ENCODE data around the gene AGBL5.
A peak's percentile ranks its signal among the peaks of the same experiment; 100 is the strongest.
"Not testable (repeated sequence)": the region's sequence is repeated elsewhere in the genome, so short reads cannot be mapped to it uniquely, and the experiment has no call there.

AGBL5 gene

DNA sequence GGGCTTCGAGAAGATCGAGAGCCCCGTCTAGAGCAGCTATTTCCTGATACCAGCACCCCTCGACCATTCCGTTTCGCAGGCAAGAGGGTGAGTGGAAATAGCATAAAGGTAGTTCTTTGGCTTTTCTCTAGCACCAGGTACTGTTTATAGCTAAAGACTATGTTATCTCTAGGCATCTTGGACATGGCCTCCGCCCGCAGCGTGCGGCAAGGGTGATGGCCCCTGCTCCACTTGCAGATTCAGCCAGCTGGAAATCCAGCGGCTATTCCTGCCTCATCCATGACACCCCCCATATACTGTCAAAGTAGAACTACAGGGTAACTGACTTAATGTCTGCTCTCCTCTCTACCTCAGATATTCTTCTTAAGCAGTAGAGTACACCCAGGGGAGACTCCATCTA lies 3.3 kb downstream of the AGBL5 start:
- no peak for DNase-seq

DNA sequence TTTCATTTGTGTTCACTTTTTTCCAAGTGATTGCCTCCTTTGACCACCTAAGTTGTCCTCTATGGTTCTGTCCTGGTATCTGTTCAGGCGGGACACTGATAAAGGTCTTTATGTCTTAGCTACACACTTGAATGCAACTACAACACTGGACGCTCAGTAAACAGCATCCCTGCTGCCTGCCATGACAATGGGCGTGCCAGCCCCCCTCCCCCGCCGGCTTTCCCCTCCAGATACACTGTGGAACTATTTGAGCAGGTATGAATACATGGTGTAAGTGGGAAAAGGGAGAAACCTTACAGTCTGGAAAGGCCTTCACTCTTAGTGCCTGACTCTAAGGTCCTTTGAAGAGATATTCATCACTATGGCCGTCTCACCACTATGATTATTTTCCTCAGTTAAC lies 5.7 kb downstream of the AGBL5 start:
- DNase-seq = no peak

DNA sequence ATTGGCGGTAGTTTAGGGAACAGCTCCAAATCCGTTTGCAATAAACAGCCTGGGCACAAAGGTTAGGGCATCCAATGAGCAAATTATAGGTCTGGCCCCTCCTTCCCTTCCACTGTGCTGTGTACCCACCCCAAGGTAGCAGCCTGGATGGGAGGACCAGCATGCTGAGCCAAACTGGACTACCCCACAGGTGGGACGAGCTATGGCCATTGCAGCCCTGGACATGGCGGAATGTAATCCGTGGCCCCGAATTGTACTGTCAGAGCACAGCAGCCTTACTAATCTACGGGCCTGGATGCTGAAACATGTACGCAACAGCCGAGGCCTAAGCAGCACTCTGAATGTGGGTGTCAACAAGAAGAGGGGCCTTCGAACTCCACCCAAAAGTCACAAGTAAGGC lies 6.7 kb downstream of the AGBL5 start:
- no peak for DNase-seq

DNA sequence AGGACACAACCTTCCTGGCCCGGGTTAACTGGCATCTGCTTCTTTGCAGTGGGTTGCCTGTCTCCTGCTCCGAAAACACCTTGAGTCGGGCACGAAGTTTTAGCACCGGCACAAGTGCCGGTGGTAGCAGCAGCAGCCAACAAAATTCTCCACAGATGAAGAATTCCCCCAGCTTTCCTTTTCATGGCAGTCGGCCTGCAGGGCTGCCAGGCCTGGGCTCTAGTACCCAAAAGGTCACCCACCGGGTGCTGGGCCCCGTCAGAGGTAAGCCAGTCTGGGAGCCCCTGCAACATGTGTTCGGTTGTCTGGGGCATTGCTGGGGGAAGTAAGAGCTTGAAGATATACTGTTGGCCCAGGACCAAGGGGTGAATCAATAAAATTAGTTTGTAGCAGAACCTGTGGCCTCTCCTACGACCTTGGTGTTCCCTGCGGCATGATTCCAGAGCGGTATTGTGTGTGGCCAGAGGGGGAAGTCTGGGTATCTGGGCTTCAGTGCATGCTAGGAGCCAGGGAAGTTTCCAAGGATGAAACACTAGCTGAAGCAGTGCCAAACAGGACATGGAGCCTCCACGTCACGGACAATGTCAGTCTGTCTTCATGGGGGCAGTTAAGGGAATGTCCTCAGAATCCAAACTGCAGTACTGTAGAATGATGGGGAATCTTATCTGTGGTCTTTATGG lies 7.8 kb downstream of the AGBL5 start:
- DNase-seq = no peak

DNA sequence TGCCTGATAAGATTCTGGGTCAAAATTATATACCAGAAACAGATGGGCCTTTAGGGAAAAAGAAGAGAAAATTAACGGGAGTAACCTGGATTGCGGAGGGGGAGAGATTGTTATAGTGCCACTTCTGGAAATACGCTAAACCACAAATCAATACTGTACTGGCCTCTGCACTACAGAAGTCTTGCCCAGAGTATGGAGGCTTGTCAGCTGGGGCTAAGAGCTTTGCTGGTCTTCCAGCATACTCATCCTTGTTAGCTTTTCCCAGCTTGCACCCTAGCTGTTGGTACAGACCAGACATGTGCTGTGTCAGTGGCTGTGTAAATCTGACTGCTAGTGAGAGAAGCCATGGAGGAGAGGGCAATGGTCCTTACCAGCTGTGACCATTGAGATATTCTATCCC lies 8.9 kb downstream of the AGBL5 start:
- no peak for DNase-seq

DNA sequence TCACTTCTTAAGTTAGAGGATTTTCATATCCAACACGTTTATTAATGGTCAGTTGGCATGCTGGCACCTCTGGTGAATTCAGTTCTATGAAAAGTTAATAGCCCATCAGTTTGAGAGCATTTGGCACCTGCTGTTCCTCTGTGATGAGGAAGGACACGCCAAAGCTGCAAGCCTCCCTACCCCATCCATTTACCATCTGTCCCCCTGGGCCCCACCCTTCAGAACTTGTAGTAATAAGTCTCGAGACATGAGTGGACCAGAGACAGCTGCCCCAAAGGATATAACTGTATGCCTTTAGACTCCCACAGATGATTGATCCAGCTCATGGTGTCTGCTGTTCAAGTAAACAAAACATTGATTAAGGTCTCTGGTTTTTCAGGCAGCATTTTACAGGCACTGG lies 13.7 kb downstream of the AGBL5 start:
- DNase-seq = no peak

DNA sequence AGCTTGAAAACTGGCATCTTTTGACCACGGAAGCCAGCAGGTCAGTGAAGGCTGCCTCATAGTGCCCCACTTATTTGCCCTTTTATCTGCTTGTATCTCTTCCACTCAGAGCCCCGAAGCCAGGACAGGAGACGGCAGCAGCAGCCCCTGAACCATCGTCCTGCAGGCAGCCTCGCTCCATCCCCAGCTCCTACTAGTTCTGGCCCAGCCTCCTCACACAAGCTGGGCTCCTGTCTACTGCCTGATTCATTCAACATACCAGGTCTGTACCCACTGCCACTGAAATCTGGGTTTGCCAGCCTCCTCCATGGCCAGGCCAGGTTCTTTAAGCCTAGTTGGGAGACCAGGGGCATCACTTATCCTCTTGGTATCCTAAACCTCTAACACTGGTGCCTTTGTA lies 15.9 kb downstream of the AGBL5 start:
- no peak for DNase-seq

DNA sequence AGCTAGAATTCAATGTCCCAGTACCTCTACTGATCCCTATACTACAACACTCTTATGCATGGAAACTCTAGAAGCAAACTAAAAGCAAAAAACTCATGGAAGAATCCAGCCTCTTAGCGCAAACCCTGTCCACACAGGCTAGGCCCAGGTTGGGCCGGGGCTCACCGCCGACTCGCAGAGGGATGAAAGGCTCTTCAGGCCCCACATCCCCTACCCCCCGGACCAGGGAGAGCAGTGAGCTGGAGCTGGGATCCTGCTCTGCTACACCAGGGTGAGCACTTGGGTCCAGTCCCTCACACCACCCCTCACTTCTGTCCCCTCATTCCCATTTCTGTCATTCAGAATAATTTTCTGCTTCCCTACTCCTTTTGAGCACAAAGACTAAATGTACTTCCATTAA lies 18.0 kb downstream of the AGBL5 start:
- no peak for DNase-seq

DNA sequence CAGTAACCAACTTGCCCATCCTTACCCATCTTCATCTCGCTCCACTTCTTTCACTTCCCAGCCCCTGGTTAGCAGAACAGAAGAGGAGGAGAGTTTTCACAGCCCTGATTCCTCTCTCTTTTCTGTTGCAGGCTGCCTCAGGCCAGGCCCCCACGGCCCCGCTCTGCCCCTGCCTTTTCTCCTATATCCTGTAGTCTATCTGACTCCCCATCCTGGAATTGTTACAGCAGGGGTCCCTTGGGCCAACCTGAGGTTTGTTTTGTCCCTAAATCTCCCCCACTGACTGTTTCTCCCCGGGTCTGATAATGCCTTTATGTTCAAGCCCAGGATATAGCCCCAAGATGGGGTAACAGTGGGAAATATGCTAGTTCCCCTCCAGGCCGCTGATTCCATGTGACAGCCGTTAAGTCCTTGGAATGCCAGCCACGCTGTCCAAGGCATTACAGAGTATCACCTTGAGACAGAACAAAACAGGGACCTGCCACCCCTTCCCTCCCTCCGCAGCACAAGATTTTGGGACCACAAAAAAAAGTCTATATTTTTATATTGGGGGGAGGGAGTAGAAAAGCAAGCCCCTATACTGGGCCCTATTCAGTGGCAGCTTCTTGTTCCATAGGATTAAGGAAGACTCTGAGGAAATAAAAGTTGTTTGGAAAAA lies 18.6 kb downstream of the AGBL5 start:
- DNase-seq = no peak

DNA sequence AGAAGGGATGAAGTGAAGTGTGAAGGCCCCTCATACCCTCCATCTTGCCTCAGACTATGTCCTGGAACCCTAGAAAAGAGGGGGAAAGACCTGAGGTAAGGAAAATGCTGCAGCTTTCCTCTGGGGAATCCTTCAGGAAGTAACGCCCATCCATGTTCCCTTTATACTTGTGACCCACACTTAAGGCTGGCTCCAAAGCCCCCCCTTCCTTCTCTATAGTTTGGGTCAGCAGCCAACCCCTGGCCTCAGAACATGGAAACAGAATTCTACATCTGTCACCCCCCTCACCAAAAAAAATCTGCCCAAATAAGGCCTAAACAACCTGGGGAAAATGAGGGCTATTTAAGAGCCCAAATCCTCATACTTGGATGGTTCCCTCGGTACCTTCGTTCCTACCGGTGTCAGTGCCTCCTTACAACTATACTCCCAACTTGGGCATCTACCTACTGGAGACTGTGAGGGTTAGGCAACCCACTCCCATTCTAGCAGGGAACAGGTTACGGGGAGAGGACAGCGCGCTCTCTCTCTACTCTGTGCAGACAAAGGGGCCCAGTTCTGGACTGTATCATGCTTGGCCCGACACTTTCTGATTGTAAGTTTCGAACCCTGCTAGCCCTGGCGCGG lies 19.3 kb downstream of the AGBL5 start:
- no peak for DNase-seq

DNA sequence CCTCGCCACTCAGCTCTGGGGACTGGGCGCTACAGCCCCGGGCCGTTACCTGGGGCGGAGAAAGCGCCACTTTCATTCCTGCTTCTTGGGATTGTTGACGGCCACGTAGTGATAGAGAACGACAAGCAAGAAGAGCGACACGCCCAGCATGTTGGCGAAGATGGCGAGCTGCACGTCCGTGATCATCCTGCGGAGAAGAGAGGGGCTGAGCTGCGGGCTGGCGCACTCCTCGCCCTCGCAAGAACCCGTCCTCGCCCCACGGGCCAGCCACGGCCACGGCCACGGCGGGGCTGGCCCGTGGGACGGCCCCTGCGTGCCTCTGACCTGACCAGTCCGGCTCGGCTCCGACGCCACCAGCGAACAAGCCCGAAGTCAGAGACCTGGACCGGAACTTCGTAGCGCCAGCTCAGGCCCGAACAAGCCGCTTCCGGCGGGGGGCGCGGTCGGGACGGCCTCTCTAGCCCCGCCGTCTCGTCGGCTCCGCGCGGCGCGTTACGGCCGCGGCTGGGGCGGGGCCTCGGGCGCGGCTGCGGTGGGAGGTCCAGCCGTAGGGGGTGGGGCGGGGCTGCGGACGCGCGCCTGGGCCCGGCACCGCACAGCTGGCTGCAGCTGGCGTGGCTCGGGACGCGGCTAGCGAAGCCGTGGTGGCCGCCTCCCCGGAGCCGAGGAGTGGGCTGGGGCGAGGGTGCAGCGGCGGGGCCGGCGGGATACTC lies 20.0 kb downstream of the AGBL5 start, which contains the start of gene OST4:
OST4 (minus strand) TSS at position 378 of the 713 bp plus-strand sequence.
- peak; percentile 92 for DNase-seq

DNA sequence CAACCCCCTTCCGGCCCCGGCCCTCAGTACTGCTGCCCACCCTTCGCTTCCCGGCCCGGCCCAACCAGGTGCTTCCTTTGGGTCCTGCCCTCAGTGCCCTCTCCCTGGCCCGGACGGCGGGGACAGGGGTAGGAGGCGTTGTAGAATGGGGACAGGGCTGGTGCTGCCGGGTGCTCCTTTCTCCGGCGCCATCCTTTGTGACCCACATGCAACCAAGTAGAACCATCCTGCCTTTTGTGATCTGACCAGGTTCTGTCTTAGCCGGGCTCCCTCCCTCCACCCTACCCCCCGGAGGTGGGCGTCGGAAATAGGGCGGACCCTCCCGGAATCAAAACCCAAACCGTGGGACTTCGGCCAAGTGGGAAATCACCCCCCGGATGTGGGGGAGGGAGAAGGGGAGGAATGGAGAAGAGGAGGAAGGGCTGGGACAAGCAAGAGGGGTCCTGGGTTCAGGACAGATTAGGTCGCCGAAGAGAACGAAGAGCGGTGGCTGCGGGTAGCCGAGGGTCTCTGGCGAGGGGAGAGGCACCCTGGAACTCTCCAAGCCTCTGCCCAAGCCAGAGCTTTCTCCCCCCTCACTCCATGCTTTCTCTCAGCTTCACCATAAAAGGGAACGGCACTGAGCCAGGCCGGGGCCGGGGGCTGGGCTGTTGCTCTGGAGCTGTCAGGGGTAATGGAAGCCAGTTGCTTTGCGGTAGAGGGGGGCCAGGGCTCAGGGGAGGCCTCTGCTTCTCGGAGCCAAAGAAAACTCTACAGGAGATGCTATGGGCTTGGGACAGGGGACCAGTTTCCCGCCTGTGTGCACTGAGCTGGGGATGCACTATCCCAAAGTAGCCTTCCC lies 20.7 kb downstream of the AGBL5 start:
- DNase-seq = peak; percentile 95

DNA sequence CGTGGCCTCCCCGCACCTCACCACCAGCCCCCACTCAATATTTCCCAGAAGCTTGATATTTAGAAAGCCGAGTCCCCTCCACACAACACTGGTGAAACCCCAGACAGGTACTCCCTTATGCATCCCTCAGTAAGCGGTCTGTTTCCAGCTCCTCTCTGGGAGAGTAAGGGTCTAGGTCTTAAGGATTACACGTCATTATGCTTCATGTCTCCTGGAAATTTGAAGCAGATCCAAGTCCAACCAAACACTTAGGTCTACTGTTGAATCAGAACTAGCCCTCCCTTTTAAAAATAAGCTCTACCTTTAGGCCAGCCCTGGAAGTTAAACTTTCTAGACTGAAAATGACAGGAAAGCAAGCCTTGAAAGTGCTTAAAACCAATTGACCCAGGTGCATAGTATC lies 21.5 kb downstream of the AGBL5 start:
- peak; percentile 84 for DNase-seq

DNA sequence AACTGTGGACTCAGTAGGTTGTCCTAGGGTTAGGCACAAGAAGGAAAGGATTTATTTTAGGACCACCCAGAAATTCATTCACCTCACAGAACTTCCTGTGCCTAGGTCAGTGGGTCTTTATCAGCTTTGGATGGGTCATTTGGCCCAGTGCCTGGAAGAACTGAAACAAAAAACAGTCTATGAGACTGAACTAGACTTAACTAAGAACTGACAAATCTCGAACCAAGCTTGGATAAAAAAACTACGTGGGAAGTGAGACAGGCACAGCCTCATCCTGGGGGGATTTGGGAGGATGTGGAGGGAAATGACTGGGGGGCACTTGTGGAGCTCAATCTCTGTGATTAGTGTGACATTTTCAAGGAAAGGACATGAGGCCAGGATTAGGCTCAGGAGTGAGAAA lies 22.3 kb downstream of the AGBL5 start:
- no peak for DNase-seq

DNA sequence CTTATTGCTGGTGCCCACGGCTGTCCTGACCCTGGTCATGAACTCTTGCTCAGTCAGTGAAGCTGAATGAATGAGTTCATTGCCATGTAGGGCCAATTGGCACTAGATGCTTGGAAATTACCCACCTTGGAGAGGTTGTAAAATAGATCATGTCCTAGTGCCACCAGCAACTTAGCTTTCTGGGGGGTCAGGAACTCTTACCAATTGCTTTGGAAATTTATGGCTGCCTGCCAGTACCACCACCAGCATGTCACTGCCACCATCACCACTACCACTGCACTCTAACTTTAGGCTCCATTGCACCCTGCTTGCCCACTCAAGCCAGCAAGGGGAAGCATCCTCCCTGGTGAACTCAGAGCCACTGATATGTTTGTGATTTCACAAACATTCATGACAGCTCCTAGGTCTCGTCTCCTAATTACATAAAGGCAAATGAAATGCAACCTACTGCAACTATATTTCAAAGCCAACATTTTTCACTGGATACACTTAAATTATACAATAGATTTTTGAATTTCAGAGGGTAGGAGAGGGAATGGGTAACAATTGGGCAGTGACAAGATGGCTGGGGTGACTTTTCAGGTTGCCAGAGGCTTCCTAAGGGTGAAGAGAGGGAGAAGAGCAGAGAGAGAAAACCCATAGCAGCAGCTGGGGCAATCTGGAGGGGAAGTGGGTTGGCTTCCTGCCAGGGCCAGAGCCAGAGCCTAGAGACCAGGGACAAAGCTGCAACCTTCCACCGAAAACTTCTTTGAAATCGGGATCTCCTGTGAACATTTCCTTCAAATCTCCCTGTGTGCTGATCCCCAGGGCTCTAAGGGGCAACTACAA lies 23.5 kb downstream of the AGBL5 start:
- peak; percentile 49 for DNase-seq

DNA sequence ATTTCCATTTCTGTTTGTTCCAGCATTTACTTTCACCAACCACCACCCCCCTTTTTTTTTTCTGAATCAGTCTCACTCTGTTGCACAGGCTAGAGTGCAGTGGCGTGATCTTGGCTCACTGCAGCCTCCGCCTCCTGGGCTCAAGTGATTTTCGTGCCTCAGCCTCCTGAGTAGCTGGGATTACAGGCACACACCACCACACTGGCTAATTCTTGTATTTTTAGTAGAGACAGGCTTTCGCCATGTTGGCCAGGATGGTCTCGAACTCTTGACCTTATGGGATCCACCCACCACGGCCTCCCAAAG lies 24.1 kb downstream of the AGBL5 start:
- not testable (repeated sequence) for DNase-seq

DNA sequence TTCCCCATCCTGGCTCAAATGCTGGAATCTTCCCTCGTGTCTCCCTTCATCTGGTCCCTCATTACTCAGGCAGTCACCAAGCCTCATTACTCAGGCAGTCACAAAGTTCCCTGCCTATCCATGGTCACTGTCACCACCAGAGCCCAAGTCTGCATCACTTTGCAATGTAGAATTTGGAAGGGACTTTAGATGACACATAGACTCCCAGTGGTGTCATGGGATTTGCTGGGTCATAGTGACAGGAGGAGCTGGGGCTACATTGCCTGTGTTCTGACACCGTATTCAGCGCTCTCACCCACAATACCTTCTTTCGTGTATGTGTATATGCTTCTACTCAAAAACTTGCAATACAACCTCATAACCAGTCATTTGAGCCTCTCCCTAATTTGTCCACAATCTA lies 24.9 kb downstream of the AGBL5 start:
- no peak for DNase-seq

DNA sequence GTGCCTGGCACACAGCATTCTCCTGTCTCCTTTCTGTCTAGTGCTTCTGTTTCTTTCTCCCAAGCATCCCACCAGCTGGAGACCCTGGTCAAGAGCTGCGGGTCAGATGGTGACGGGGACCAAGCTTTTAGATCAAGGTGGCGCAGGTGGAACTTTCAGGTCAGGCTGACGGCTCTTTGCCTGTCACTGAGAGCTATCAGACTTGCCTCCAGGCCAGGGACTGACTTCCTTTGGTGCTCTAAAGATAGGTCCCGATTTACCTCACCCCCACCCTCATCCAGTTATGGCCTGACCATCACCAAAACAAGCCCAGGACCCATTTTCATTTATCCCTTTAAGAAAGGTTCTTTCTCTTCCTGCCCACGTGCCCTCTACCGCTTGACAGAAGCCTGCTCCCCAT lies 25.8 kb downstream of the AGBL5 start:
- no peak for DNase-seq

DNA sequence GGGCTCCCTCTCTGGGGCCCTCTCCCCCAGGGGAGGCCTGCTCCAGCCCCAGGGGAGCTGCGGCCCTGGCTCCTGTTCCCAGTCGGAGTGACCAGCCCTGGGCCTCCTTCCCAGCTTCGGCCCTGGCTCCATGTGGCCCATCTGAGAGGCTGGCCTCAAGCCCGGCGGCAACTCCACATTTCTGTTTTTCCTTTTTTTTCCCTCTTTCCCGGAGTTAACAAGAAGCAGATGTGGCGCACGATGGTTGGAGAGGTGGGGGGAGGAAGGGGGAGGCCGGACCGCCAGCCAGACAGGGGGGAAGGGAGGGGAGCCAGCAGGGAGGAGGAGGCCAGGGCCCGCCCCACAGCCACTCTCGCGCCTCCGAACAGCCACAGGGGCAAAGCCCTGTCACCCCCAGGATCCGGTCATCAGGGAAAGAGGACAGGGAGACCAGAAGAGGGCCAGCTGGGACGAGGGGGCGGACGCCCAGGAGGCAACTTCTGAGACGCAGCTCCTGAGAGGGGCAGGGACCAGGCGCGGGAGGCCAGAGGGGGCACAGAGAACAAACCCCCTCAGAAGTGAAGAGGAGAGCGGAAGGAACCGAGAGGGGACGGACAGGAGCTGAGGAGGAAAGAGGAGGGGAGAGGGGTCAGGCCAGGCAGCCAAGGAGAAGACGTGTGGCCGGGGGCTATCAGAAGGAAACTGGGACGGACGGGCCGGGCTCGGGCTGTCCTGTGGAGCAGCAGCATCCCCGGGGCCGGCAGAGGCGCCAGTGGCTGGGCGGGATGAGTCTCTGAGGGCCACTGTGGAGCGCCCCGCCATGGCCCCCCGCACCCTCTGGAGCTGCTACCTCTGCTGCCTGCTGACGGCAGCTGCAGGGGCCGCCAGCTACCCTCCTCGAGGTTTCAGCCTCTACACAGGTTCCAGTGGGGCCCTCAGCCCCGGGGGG lies 27.1 kb downstream of the AGBL5 start, which contains the start of gene EMILIN1:
EMILIN1 (plus strand) TSS at position 349 of the 928 bp plus-strand sequence; CDS start at position 800, 451 bp downstream.
- DNase-seq = peak; percentile 98

DNA sequence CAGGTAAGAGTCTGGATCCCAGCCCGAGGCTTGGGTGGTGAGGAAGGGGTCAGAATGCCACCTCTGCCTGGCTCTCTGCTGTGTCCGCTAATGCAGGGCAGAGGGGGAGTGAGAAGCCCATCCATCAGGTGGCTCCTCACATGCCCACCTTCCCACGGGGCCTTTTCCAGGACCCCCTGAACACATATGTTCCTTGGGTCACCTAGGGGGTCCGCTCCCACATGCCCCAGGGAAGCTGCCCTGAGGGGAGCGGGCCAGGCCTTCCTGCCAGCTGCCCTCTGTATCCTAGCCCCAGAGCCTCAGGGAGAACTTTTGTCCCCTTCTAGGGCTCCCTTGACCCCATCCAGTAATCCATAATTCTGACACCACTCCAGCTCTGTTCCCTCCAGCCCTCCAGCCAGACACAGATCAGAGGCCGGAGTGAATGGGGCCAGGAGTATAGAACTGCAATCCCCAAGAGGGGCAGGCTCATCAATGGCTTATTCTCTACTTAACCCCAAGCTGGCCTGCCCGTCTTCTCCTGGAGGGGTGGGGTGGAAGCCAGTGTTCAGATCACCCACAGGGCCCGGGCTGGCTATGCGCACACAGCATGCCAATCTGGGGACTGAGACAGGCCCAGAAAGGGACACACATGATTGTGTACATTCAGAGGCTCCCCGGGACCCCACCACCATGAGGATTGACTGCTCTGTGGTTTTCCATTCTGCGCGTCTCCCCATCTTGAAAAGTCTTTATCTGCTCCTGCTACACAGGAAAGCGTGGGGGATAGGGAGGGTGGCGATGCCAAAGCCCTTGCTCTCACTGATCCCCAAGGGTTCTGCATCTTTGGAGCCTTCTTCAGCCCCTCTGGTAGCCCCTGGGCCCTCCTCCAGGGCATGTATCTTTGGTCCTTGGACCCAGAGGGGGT lies 28.0 kb downstream of the AGBL5 start:
- no peak for DNase-seq

Data from fibroblast of upper back skin (primary cell).